HG03520 (cell line): ENCODE data around the gene NARS2.

Experiments
- ATAC-seq: cut with Tn5 transposase; IDR thresholded peaks from one replicate; pipeline ENCODE4 v1.9.1; 2021; ENCODE audit warnings: mild to moderate bottlenecking, moderate library complexity; ENCODE audit not compliant: unreplicated experiment

Gene NARS2

DNA sequence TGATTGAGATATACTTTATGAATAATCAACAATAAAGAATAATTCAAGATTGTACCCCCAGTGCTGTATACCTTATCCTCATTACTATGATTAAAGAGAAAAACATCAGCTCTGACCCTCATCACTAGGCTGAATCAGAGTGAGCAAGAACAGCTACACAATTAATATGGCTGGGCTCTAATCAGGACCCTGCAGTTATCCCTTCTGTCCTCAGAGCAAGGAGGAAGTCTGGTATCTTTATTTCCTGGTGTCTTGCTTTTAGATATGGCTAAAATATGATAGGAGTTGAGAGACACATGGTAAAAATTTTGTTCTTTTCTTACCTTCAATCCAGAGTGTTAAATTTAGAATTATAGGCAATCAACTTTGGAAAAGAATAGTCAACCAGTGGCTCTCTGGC lies 128.5 kb downstream of the NARS2 start:
- ATAC-seq: no peak

- ATAC-seq: no peak
These were observed 129.9 kb downstream of the NARS2 start for GRCh38 chr11:78444726-78445125.

- ATAC-seq: no peak
These were observed 132.7 kb downstream of the NARS2 start for GRCh38 chr11:78441956-78442355.

- peak; percentile 81 for ATAC-seq
These were observed 136.2 kb downstream of the NARS2 start for GRCh38 chr11:78438298-78438975.

- ATAC-seq: no peak
These were observed 141.7 kb downstream of the NARS2 start for GRCh38 chr11:78432956-78433355.

DNA sequence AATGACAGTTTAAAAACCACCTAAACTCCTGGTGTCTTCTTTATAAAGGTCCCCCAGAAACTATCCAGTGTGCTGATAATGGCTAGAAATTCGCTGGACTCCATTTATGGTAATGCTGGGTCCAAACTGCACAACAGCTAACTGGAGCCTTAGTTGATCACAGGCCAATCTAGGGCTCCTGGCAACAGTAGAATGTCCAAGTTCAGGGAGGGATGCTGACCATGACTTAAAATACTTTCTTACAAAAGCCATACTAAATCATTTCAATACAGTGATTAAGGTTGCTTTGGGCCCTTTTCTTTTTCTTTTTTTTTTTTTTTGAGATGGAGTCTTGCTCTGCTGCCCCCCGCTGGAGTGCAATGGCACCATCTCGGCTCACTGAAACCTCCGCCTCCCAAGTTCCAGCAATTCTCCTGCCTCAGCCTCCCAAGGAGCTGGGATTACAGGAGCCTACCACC lies 142.6 kb downstream of the NARS2 start:
- ATAC-seq: no peak

DNA sequence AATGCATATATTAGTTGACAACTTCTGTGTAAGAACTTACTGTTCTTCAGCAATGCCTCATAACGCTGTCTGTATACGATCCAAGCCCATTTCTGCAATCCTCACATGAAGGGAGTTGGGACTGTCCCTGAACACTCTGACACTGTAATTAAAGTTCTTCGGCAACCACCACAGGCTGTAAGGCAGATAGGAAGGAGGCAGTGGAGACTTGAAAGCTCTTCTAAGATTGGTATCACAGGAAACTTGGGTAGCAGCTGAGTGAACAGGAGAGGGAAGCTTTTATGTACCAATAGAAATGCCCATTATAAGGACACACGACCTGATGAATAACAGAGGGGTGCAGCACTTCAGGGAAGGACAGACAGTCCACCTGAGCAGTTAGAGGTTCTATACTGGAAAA lies 145.0 kb downstream of the NARS2 start:
- ATAC-seq: no peak

GRCh38 chr11:78429209-78429608 lies 145.5 kb downstream of the NARS2 start:
- ATAC-seq: no peak

DNA sequence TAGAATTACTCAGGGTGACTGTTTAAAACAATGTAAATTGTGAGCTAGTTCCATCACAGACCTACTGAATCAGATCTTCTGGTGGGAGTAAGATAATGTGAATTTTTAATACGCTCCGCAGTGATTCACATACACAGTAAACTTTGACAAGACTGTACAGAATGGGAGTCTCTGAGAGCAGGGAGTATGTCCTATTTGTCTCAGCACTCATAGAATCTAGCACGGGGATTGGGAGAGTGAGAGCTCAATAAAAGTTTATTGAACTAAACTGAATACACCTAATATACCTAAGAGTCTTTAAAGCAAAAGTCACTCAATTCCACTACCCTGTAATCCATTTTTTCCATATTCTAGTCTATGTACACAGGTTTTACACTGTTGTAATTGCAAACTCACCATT lies 145.9 kb downstream of the NARS2 start:
- ATAC-seq: no peak

DNA sequence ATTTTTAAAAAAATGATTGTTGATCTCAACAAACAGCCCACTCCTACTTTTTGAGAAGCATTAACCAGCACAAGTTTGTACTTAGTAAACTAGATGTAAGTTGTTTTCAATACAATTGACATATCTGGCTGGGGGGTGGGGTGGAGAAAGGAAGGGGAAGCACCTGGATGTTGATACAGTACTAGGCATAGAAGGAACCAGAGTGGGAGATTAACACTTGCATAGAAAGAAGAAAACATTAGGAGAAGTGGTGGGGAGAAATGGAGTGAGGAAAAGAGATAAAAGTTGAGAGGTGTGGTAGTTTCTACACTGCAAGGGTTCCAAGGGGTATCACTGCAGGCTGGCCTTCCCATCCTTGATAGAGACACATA lies 146.4 kb downstream of the NARS2 start:
- no peak for ATAC-seq

GRCh38 chr11:78427615-78428265 lies 146.9 kb downstream of the NARS2 start:
- ATAC-seq: peak; percentile 42

GRCh38 chr11:78426845-78427244 lies 147.8 kb downstream of the NARS2 start:
- ATAC-seq: no peak

DNA sequence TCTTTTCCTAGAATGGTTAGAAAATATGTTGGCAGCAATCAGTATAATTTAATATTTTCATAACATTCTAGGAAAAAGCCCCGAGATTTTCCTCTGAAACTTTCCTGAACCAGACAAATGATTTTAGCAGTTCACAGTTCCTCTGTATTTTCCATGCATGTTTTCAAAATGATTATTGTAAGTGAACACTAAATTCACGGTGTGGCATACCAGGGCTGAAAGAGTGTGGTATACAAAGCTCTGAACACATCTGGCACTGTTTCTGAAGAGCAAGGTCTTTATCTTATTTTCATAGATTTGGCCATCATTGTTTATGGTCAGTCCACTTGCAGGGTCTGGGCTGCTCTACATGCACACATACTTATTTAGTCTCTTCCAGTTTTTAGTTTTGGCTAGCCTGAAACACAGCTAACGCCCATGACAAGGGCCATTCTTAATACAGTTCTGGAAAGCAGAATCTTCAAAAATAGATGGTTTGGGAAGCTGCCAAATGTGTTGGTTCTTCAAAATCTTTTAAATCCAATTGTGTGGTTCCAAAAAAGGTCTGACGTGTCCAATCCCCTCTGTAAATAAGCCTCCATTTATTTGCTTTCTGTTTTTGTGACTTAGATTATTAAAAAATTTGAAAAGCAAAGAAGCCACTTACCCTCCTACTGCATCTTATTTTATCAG lies 149.1 kb downstream of the NARS2 start:
- ATAC-seq: no peak

DNA sequence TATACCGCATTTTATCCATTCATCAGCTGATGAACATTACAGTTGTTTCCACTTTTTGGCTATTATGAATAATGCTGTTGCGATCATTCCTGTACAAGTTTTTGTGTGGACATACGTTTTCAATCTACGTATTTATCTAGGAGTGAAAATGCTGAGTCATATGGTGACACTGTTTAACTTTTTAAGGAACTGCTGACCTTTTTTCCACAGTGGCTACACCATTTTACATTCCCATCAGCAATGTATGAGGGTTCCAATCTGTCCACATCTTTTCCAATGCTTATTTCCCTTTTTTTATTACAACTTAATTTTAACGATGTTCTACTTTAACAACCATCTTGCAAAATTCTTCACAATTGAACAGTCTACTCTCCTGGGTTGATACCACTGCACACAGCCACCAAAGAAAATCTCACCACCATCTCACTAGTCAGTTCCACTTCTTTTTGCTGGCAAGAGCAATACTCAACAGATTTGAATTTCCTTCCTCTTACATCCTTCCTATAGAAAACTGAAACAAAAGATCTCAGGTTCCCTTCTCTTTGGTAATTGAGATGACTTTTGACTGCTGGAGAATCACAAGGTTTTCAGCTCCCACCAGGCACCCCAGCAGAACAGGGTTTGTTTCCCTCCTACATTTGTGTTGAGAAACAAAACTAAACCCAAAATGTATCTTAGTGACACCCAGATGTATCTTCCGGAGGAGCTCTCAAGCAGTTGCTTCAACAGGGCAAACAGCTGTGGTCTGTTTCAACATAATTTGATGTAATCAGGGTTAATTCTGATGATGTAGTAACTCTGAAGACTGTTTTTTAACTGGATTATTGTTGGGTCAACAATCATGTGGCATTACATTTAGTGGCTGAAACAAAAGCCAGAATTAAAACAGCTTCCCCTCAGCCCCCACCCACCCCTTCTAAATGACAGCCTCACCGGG lies 150.1 kb downstream of the NARS2 start:
- ATAC-seq: peak; percentile 36

DNA sequence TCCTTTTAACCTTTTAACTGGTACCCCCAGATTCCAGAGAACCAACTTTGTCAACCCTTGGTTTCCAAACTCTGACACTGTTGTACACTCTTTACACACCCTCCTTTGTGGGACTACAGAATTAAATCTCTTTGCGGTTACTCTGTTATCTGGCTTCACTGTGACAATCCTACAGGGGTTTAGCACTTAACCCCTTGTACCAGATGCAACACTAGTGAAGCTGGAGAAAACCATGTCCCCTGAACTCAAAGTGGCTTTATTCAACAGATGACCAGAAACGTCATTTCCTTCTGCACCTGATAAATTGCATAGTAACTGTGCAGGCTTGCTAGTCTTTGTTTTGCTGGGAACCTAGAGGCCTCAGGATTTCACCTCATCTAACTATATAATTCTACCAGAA lies 151.4 kb downstream of the NARS2 start:
- no peak for ATAC-seq

DNA sequence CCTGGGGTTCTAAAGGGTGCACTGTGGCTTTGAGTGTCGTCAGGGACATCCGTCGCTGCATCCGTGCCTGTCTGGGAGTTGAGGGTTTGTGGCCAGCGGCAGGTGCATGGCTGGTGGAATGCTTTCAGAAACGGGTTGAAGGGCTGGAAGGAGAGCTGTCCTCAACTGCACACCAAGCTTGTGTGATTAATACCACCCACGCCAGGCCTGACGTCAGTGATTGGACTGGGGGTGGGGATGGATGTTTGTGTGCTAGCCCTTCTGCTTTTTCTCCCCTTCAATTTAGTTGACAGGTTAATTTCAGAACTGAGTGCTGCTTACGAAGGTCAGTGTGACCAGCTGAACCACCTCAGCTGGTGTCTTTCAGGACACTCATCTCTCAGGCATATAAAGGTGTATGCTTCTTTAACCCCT lies 153.9 kb downstream of the NARS2 start:
- ATAC-seq: no peak

DNA sequence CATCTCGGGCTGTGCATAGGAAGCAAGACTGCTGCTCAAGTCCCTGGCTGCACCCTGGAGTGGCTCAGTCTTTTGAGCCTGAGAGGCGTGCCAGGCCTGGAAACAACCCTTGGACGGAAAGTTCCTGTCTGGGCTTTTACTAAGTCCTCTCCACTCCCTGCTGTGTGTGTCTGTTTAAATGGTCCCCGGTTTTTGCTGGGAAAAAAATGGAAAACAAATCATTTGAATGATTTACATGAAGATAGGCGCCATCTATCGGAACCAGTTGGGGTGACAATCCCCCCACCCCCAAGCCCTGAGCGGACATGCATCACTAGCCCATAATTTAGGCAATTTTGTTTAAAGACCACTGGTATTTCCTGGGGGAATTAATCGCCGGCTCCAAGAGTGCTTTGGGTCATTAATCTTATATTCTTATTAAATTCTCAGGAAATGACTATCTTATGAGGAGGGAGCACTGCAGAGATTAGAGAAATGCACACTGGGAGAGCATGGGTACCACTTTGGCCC lies 154.4 kb downstream of the NARS2 start:
- no peak for ATAC-seq

DNA sequence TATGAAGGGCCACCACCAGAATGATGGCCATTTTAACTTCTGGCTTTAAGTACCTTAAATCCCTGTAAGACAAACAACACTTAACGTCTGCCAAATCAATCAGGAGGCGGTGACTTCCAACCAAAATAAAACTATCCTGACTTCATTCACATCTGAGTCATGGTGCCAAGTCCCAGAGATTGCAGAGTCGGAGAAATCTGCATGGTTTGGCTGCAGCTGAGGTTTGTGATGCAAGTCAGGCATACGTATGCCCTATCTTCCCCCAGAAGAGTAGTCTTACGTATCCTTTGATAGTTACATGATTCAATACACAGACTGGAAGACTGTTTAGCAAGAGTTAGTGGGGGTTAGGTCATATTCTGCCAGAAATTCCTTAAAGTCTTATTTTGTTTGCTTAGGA lies 155.3 kb downstream of the NARS2 start:
- ATAC-seq: no peak

DNA sequence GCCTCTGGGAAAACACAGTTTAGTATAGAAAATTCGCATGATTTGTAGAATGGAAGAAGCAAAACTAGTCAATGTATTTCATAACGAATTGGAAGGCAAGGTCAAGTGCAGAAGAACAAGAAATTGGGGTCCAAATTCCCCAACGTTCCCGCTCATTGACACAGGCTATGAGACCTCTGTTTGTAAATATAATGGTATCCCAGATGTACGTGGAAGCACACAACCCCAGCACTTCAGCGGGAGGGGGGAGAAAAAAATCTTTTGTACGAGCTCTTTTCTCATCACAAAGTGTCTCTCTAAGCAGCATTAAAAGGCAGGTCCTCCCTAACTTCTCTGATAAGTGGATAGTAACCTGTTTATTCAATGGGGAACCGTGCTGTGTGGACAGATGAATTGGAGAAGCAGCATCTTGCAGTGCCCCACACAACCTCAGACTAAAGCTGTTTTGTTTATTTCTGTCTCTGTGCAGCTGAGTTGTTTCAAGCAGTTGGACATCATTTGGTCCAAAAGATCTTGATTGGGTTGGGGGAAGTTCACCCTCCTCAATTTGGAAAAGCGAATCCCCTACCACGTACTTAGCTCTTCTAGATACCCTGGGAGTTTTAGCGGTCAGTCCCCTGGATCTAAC lies 156.0 kb downstream of the NARS2 start:
- no peak for ATAC-seq

GRCh38 chr11:78417888-78418583 lies 156.6 kb downstream of the NARS2 start:
- peak; percentile 41 for ATAC-seq
